GM19328 (cell line): ENCODE results near the gene OR1E1.
"Not testable (repeated sequence)": the region's sequence is repeated elsewhere in the genome, so short reads cannot be mapped to it uniquely, and the experiment has no call there.

Experiments
- ATAC-seq: cut with Tn5 transposase; IDR thresholded peaks from one replicate; pipeline ENCODE4 v1.9.1; 2021; ENCODE audit warnings: mild to moderate bottlenecking, moderate library complexity; ENCODE audit not compliant: unreplicated experiment

The OR1E1 gene, protein sequence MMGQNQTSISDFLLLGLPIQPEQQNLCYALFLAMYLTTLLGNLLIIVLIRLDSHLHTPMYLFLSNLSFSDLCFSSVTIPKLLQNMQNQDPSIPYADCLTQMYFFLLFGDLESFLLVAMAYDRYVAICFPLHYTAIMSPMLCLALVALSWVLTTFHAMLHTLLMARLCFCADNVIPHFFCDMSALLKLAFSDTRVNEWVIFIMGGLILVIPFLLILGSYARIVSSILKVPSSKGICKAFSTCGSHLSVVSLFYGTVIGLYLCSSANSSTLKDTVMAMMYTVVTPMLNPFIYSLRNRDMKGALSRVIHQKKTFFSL

DNA sequence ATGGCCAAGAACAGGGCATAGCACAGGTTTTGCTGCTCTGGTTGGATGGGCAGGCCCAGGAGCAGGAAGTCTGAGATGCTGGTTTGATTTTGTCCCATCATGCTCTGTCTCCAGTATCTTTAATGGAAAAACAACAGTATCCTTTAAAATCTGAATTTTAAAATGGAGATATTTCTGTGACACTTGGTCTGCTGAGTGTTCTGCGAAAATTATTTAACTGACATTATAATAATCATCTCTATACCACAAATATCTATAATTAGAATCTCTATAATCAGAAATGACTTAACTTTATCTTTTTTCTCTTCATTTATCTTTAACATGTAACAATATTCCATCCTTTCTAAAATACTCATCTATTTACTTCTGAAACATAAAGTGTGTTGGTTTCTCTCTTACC is at the start of gene OR1E1:
Gene OR1E1 (minus strand): TSS at position 101 of the 400 bp plus-strand sequence. CDS start 0 bp downstream, at position 101.
- ATAC-seq = no peak

DNA sequence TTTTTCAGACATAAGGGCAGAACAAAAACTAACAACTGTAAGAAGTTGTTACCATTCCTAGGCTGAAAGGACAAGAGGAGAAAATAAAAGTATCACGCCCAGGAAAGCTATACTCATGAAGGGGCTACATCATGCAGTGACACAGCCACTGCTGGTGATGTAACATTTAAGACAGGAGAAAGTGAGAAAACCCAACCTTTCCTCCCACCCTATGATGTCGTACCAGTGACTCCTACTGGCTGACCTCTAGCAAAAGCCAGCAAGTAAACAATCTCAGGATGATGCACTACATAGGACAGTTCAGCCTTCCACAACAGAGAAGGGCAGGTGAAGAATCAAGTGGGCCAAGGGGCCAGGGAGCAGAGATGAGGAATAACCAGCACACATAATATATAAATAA is 49.4 kb upstream of the OR1E1 start:
- ATAC-seq = no peak

DNA sequence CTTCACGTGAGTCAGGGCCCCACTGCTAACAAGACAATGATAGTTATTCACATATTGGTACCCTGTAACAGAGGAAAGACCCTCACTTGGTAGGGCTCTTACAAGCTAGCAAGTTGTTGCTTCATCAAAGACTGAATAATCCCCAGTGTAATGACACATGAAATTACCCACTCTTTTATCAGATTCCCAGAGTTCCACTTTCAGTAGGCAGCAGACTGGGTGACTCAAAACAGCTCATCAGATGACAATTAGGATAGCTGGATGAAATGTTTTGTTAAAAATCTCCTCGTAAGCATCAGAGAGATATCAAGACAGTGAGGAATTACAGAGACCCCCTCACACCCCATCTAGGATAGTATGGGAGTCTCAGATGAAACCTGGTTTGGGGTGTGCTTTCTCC is 42.2 kb upstream of the OR1E1 start:
- no peak for ATAC-seq

DNA sequence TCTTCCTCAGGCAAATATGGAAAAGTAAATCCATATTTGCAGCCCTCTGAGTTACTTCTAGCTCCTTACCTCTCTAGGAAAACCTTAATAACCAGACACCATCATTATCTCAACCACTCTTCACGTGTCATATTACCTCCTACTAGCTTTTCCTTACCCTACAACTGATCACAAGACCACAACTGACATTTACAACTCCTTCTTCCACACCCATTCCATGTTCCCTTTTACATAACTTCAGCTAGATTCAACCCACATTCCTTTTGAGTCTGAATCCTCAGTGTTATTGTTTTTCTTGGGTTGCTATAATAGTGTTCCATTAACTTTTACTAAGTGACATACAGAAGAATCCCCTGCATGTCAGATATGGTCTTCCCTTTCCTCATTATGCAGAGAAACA is 40.2 kb upstream of the OR1E1 start:
- no peak for ATAC-seq

DNA sequence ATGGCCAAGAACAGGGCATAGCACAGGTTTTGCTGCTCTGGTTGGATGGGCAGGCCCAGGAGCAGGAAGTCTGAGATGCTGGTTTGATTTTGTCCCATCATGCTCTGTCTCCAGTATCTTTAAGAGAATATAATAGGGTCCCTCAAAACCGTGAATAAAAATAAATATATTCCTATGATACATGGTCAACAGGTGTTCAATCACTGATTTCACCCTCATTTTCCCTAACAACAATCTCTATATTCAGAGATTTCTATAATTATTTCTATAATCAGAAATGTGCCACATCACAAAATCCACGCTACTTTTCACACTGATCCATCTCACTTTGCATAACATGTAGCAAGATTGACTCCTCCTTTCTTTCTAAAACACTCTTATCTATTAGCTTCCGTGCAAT is 35.5 kb upstream of the OR1E1 start, which contains the start of gene OR1E2:
Gene OR1E2 (minus strand): TSS at position 101 of the 400 bp plus-strand sequence. CDS start 0 bp downstream, at position 101.
- no peak for ATAC-seq

DNA sequence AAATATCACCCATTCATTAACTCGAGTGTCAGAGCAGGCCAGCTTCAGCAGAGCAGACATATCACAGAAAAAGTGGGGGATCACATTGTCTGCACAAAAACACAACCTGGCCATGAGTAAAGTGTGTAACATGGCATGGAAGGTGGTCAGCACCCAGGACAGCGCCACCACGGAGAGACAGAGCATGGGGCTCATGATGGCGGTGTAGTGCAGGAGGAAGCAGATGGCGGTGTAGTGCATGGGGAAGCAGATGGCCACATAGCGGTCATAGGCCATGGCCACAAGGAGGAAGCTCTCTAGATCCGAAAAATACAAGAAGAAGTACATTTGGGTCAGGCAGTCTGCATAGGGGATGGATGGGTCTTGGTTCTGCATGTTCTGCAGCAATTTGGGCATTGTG is 35.0 kb upstream of the OR1E1 start:
- ATAC-seq = not testable (repeated sequence)

DNA sequence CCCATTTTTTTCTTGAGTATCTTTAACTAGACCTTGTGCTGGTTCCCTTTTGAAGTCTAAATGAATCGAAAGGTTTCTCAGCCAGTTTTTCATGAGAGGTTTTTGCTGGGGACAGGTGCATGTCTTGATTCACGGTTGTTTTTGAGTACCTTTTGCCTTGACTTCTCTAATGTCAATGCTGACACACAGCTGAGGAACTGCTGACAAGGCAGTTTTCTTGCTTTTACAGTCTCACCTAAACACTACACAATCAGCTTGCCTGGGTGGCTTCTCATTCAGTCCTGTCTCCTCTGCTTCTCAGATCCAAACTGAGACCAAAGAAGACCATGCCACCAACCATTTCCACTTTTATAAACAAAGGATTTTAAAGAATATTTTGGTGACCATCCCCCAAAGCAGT is 20.0 kb upstream of the OR1E1 start:
- ATAC-seq = no peak

DNA sequence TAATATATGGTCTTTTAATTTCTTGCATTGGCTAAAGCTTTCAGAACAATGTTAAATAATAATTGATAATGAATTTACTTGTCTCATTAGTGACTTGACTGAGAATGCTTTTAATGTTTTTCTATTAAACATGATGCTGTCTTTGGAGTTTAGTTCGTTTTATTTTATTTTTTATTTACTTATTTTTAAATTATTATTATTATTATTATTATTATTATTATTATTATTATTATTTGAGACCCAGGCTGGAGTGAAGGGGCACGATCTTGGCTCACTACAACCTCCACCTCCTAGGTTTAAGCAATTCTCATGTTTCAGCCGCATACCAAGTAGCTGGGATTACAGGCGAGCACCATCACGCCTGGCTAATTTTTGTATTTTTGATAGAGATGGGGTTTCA is 17.4 kb upstream of the OR1E1 start:
- no peak for ATAC-seq

DNA sequence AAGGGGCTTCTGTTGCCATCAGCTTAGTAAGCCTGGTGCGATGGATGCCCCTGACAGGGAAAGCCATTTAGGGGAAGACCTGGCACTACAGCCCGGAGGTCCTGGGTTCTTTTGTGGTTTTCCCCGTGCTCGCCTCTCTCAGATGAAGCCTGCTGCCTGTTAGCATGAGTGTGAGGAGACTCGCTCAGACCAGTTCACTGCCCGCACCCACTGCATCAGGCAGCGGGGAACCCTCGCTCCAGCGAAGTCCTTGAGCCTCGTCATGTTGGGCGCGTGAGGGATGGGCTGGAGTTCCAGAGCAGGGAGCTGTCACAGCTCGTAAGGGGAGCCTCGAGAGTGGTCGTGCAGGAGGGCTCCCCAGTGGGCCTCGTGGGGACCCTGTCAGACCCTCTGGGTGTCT is 14.0 kb upstream of the OR1E1 start:
- ATAC-seq = not testable (repeated sequence)

DNA sequence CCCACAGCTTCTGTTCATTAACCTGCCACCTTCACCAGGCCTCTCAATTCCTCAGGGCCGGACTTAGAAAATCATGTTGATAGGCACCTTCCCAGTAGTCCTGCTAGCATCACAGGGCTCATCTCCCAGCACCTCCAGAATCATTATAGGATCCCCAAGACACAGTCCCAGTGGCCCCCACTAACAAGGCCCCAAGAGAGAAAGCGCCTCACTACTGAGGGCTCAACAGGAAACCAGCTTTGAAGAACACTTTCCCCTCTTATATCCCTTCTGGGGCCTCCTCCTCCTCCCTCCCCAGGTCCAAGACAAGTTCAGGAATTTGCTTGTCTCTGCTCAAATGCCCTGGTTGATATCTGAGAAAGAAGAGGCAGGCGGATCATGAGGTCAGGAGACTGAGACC is 12.9 kb upstream of the OR1E1 start, which contains the start of gene OR3A3:
Gene OR3A3 (plus strand): TSS at position 301 of the 400 bp plus-strand sequence.
- no peak for ATAC-seq

DNA sequence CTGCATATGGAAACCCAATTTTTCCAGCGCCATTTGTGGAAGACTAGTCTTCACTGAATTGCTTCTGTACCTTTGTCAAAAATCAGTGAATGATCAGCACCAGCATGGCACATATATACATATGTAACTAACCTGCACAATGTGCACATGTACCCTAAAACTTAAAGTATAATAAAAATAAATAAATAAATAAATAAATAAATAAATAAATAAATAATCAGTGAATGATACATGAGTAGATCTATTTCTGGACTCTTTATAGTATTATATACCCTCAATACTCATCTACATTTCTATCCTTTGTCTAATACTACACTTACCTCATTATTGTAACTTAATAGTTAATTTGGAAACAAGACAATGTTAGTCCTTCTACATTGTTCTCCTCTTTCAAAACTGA is 5.6 kb upstream of the OR1E1 start:
- not testable (repeated sequence) for ATAC-seq

DNA sequence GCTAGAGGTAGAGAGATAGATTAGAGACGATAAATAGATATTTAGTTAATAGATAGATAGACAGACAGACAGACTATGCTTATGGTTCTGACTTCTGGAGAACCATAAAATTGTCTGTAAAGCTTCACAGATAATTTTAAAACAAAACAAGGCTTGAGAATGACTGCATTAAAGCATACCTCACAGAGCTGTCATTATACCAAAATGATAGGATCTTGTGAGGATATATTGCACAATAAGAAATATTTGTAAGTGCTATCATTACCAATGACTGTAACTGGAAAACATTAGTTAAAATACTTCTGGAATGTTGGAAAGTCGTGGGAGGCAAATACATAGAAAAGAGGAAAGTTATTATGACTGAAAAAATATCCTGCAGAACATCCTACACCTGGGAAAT is 3.6 kb upstream of the OR1E1 start:
- no peak for ATAC-seq

DNA sequence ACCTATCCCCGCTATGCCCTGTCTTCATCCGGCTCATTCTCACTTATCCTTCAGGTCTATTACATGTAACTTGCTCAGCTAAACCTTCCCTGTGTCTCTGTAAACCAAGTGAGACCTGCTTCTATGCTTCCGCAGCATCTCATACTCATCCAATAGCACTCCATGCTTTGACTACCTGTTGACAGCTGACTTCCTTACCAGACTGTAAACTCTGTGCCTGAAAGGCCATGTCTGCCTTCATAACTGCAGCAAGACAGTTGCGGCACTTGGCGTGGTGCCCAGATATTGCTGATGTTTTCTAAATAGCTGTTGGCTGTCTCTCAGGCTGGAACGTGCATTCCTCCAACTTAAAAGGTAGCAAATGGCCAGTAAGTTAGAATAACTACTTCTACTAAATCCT is 1.8 kb upstream of the OR1E1 start:
- no peak for ATAC-seq

DNA sequence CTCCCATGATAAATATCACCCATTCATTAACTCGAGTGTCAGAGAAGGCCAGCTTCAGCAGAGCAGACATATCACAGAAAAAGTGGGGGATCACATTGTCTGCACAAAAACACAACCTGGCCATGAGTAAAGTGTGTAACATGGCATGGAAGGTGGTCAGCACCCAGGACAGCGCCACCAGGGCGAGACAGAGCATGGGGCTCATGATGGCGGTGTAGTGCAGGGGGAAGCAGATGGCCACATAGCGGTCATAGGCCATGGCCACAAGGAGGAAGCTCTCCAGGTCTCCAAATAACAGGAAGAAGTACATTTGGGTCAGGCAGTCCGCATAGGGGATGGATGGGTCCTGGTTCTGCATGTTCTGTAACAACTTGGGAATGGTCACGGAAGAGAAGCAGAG is 409 bp downstream of the OR1E1 start:
- ATAC-seq = not testable (repeated sequence)

DNA sequence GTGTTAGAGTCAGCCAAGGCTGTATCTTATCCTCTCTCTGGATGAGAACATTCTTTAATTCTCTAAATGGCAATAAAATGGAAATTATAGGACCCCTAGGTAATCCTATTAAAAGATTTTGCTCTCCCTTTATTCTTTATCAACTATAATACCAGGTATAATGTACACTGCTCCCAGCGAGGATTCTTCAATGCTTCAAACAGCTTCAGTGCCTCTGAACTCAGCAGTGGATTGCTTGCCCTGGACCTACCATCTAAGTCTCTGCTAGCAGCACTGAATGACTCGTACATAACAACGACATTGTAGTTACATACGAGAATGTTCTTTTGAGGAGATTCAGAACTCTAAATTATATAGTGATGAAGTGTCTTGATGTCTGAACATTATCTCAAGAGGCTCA is 8.4 kb downstream of the OR1E1 start:
- ATAC-seq = no peak

DNA sequence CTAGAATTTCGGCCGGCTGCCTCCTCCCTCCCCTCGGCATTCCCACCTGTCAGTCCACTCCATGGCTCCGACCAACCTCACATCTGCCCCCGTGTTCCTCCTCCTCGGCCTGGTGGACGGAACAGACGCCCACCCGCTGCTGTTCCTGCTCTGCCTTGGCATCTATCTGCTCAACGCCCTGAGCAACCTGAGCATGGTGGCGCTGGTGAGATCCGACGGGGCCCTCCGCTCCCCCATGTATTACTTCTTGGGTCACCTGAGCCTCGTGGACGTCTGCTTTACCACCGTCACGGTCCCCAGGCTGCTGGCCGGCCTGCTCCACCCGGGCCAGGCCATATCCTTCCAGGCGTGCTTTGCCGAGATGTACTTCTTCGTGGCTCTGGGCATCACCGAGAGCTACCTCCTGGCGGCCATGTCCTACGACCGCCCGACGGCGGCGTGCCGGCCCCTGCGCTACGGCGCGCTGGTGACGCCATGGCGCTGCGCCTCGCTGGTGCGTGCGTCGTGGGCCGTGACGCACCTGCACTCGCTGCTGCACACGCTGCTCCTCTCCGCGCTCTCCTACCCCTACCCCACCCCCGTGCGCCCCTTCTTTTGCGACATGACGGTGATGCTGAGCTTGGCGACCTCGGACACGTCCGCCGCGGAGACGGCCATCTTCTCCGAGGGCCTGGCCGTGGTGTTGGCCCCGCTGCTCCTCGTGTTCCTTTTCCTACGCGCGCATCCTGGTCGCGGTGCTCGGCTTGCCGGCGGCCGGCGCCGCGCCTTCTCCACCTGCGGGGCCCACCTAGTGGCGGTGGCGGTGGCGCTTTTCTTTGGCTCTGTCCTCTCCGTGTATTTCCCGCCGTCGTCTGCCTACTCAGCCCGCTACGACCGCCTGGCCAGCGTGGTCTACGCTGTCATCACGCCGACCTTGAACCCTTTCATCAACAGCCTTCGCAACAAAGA is 12.1 kb downstream of the OR1E1 start, which contains the start of gene OR3A2:
Gene OR3A2 (minus strand): TSS at position 440 of the 948 bp plus-strand sequence.
- no peak for ATAC-seq

DNA sequence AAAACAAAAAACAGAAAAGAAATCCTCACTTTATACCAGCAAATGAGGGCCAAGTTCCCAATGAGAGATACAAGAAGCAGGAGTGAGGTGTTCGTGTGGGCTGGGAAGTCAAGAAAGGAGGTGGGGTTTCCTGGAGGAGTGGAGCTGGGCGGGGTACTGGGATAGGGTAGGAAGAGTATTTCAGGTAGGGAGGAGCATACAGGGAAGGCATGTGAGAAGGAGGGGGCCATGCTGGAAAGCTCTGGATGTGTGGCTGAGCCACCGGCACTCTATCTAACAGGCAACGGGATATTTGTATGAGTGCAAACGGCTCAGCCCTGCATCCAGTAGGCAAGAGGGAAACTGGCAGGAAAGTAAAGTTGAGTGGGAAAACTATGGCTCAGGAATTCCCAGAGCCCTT is 16.3 kb downstream of the OR1E1 start:
- ATAC-seq = no peak

DNA sequence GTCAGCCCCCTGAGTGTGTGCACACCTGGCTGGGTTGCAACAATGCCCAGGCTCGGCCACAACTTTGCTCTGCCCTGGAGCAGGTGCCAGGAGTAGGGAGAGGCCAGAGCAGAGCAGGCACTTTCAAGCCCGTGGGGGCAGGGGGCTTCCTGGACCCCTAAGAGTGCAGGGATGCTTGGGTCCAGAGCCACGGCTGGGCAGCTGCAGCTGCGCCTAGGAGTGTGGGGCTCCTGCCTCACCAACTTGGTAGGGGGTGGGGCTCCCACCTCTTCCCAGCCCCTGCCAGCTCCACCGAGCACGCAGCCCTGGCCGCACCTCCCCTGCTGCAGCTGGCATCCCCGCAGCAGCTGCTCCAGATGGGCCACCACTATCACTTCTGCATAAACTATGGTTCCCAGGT is 19.9 kb downstream of the OR1E1 start:
- ATAC-seq = no peak

DNA sequence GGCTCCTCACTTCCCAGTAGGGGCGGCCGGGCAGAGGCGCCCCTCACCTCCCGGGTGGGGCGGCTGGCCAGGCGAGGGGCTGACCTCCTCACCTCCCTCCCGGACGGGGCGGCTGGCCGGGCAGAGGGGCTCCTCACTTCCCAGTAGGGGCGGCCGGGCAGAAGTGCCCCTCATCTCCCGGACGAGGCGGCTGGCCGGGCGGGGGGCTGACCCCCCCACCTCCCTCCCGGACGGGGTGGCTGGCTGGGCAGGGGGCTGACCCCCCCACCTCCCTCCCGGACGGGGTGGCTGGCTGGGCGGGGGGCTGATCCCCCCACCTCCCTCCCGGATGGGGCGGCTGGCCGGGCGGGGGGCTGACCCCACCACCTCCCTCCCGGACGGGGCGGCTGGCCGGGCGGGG is 27.0 kb downstream of the OR1E1 start:
- ATAC-seq = not testable (repeated sequence)
